ENCODE results near the gene DNAI1.

- TF ChIP-seq CTCF (IDR thresholded peaks at IDR 0.05; ENCODE audit: insufficient read depth, low read length, poor library complexity, severe bottlenecking) (no peak), EZH2phosphoT487 (conservative IDR thresholded peaks at IDR 0.05; ENCODE audit: low read length) (no peak)
These were observed 49.5 kb upstream of the DNAI1 start for GRCh38 chr9:34409154-34409553.

Measured in SU-DHL-6 (cell line).